ENCODE data around the gene ATRNL1. TPM values are rescaled to one million over a fixed set of nuclear protein-coding genes. Genes with fewer than 3 reads are reported as not detected.
"Not testable (repeated sequence)": the region's sequence is repeated elsewhere in the genome, so short reads cannot be mapped to it uniquely, and the experiment has no call there.

The ATRNL1 gene
- total RNA-seq, 4 donors from 2014 or later: 137 to 431 (median 202) TPM

- H3K4me3 ChIP-seq: no peak overlapping the region
- H3K27ac ChIP-seq: no peak overlapping the region
- peaks cover 0 to 16% of the 10 kb centered on the region in 2 donors for H3K9me3 ChIP-seq
- intact Hi-C loops (cut with DNase I; ENCODE audit: low total_unique reads): no loop called here
- no peak for TF ChIP-seq POLR2A (IDR thresholded peaks at IDR 0.05)
- TF ChIP-seq CTCF (IDR thresholded peaks at IDR 0.05): no peak
- no peaks in the 10 kb centered on the region for H3K4me1 ChIP-seq
- DNase-seq: no peak
- H3K27me3 ChIP-seq: no peaks in the 10 kb centered on the region
- no peaks in the 10 kb centered on the region for H3K36me3 ChIP-seq
These were observed 126.0 kb downstream of the ATRNL1 start for GRCh38 chr10:115219203-115219602.

GRCh38 chr10:115222039-115222438, 128.9 kb downstream of the ATRNL1 start:
- no peaks in the 10 kb centered on the region for H3K27me3 ChIP-seq
- no peak overlapping the region for H3K27ac ChIP-seq
- no peak for DNase-seq
- TF ChIP-seq CTCF (IDR thresholded peaks at IDR 0.05): no peak
- no peak for TF ChIP-seq POLR2A (IDR thresholded peaks at IDR 0.05)
- H3K4me3 ChIP-seq: no peak overlapping the region
- H3K9me3 ChIP-seq: peaks cover 0 to 16% of the 10 kb centered on the region in 2 donors
- no peaks in the 10 kb centered on the region for H3K4me1 ChIP-seq
- no peaks in the 10 kb centered on the region for H3K36me3 ChIP-seq
- intact Hi-C loops (cut with DNase I; ENCODE audit: low total_unique reads): no loop called here

- H3K4me3 ChIP-seq: no peak overlapping the region
- intact Hi-C loops (cut with DNase I; ENCODE audit: low total_unique reads): no loop called here
These were observed 146.6 kb downstream of the ATRNL1 start for GRCh38 chr10:115239761-115240160.

GRCh38 chr10:115250784-115251183, 157.6 kb downstream of the ATRNL1 start:
- no peak overlapping the region for H3K27ac ChIP-seq
- H3K4me1 ChIP-seq: no peaks in the 10 kb centered on the region
- TF ChIP-seq CTCF (IDR thresholded peaks at IDR 0.05) (no peak), POLR2A (IDR thresholded peaks at IDR 0.05) (no peak)
- H3K9me3 ChIP-seq: no peaks in the 10 kb centered on the region
- DNase-seq: no peak
- H3K4me3 ChIP-seq: no peak overlapping the region
- H3K36me3 ChIP-seq: no peaks in the 10 kb centered on the region
- H3K27me3 ChIP-seq: no peaks in the 10 kb centered on the region
- intact Hi-C loops (cut with DNase I; ENCODE audit: low total_unique reads): no loop called here

More at GRCh38 chr10:115239761-115240160, 146.6 kb downstream of the ATRNL1 start:
- no peak for DNase-seq
- Histone ChIP-seq H3K36me3 (no peaks in the 10 kb centered on the region), H3K27me3 (no peaks in the 10 kb centered on the region), H3K4me1 (no peaks in the 10 kb centered on the region), H3K27ac (no peak overlapping the region), H3K9me3 (no peaks in the 10 kb centered on the region)
- no peak for TF ChIP-seq POLR2A (IDR thresholded peaks at IDR 0.05)
- TF ChIP-seq CTCF (IDR thresholded peaks at IDR 0.05): no peak

GRCh38 chr10:115253765-115254164, 160.6 kb downstream of the ATRNL1 start:
- H3K4me1 ChIP-seq; DNase-seq; H3K4me3 ChIP-seq; H3K9me3 ChIP-seq; H3K36me3 ChIP-seq; H3K27ac ChIP-seq; intact Hi-C loops (cut with DNase I; ENCODE audit: low total_unique reads); H3K27me3 ChIP-seq: not testable (repeated sequence)

- DNase-seq: no peak
- TF ChIP-seq POLR2A (IDR thresholded peaks at IDR 0.05) (no peak), CTCF (IDR thresholded peaks at IDR 0.05) (no peak)
- Histone ChIP-seq H3K4me3 (no peak overlapping the region), H3K27me3 (no peaks in the 10 kb centered on the region), H3K9me3 (no peaks in the 10 kb centered on the region), H3K36me3 (no peaks in the 10 kb centered on the region), H3K4me1 (no peaks in the 10 kb centered on the region), H3K27ac (no peak overlapping the region)
- intact Hi-C loops (cut with DNase I; ENCODE audit: low total_unique reads): no loop called here
These were observed 179.3 kb downstream of the ATRNL1 start for GRCh38 chr10:115272482-115272881.
